ENCODE results near the gene MOCS2.

Gene MOCS2

DNA sequence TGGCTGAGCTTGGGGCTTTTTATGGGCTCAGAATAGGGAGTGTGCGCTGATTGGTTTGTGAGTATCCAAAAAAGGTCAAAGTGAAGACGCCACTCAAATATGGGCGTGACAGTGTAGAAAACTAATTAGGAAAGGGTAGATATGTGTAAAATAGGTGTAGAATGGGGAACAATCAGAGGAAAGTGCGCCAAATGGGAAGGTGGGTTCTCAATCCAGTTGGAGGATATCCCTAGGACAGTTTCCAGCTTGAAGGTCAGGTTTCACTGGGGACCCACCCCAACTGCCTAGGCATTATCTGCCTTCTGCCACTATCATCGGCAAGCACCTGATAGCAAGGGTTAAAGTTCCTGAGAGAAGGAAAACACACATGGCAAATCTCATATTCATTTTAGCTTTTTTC lies 9.3 kb upstream of the MOCS2 start:
- no peak for TF ChIP-seq EZH2phosphoT487 (conservative IDR thresholded peaks at IDR 0.05; ENCODE audit: low read length)
- TF ChIP-seq, protein P1, sequence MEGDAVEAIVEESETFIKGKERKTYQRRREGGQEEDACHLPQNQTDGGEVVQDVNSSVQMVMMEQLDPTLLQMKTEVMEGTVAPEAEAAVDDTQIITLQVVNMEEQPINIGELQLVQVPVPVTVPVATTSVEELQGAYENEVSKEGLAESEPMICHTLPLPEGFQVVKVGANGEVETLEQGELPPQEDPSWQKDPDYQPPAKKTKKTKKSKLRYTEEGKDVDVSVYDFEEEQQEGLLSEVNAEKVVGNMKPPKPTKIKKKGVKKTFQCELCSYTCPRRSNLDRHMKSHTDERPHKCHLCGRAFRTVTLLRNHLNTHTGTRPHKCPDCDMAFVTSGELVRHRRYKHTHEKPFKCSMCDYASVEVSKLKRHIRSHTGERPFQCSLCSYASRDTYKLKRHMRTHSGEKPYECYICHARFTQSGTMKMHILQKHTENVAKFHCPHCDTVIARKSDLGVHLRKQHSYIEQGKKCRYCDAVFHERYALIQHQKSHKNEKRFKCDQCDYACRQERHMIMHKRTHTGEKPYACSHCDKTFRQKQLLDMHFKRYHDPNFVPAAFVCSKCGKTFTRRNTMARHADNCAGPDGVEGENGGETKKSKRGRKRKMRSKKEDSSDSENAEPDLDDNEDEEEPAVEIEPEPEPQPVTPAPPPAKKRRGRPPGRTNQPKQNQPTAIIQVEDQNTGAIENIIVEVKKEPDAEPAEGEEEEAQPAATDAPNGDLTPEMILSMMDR (IDR thresholded peaks at IDR 0.05; ENCODE audit: insufficient read depth, low read length, poor library complexity, severe bottlenecking) = no peak
- H3K36me3 ChIP-seq (ENCODE audit: low read length) = no peaks in the 10 kb centered on the region
- no peak overlapping the region for H3K4me2 ChIP-seq (ENCODE audit: low read depth, low read length, poor library complexity, severe bottlenecking)
- H3F3A ChIP-seq (ENCODE audit: insufficient read depth) = no peaks in the 10 kb centered on the region
- no peak overlapping the region for H3K27ac ChIP-seq (ENCODE audit: low read depth, low read length)
- H2AFZ ChIP-seq (ENCODE audit: low read depth, low read length, severe bottlenecking) = no peak overlapping the region
- H3K9me3 ChIP-seq (ENCODE audit: insufficient read depth, low read length) = no peaks in the 10 kb centered on the region
- no peak overlapping the region for H3K4me3 ChIP-seq (ENCODE audit: insufficient read depth, low read length, poor library complexity, severe bottlenecking)
- no peaks in the 10 kb centered on the region for H4K20me1 ChIP-seq (ENCODE audit: low read depth, low read length)
- H3K9ac ChIP-seq (ENCODE audit: low read length) = no peak overlapping the region
- H3K9me2 ChIP-seq (replicated peaks; ENCODE audit: insufficient read depth, low read length) = no peaks in the 10 kb centered on the region
- H3K79me2 ChIP-seq (ENCODE audit: insufficient read depth, low read length) = no peaks in the 10 kb centered on the region
- H3K27me3 ChIP-seq (ENCODE audit: low read length) = no peaks in the 10 kb centered on the region

DNA sequence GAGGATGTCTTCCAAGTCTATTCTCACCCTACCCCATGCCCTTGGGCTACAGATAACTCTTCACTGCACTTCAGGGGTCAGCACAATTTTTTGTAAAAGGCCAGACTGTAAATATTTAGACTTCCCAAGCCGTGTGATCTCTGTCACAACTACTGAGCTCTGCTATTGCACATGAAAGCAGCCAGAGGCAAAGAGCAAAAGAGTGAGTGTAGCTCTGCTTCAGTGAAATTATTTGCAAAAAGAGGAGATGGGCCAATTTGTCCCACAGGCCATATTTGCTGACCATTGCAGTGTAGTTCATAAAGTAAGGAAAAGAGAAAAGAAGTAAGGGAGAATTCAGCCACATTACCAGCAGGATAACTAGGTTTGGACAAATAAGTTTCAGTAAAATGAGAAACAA lies 7.0 kb upstream of the MOCS2 start:
- no peaks in the 10 kb centered on the region for H3K9me2 ChIP-seq (replicated peaks; ENCODE audit: insufficient read depth, low read length)
- no peaks in the 10 kb centered on the region for H3K79me2 ChIP-seq (ENCODE audit: insufficient read depth, low read length)
- no peak overlapping the region for H3K4me3 ChIP-seq (ENCODE audit: insufficient read depth, low read length, poor library complexity, severe bottlenecking)
- H3K27ac ChIP-seq (ENCODE audit: low read depth, low read length) = no peak overlapping the region
- no peak overlapping the region for H3K9ac ChIP-seq (ENCODE audit: low read length)
- 0 out of 2 replicates have a peak, but pooled peaks cover 3% of the 10 kb centered on the region for H3F3A ChIP-seq (ENCODE audit: insufficient read depth)
- H3K27me3 ChIP-seq (ENCODE audit: low read length) = no peaks in the 10 kb centered on the region
- no peak overlapping the region for H2AFZ ChIP-seq (ENCODE audit: low read depth, low read length, severe bottlenecking)
- TF ChIP-seq EZH2phosphoT487 (conservative IDR thresholded peaks at IDR 0.05; ENCODE audit: low read length) = no peak
- TF ChIP-seq, protein P1 (IDR thresholded peaks at IDR 0.05; ENCODE audit: insufficient read depth, low read length, poor library complexity, severe bottlenecking) = no peak
- H3K9me3 ChIP-seq (ENCODE audit: insufficient read depth, low read length) = no peaks in the 10 kb centered on the region
- H4K20me1 ChIP-seq (ENCODE audit: low read depth, low read length) = no peaks in the 10 kb centered on the region
- no peaks in the 10 kb centered on the region for H3K36me3 ChIP-seq (ENCODE audit: low read length)
- H3K4me2 ChIP-seq (ENCODE audit: low read depth, low read length, poor library complexity, severe bottlenecking) = no peak overlapping the region

DNA sequence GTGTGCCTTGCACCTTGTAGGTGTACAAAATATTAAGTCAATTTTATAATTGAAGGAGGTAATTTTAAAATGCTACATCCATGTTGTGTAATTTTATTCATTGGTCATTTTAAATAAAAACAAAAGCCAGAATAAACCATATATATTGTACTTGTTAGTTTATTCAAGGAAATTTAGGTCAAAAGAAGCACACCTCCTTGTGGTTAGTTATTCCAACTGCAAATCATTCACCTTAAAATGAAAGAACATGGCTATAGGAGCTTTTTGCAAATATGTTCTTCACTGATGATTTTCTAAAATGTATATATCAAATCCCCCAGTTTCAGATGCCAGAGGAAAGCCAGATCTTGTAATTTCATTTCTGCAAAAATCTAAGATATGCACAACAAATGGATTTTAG lies 5.4 kb upstream of the MOCS2 start:
- H3K9me2 ChIP-seq (replicated peaks; ENCODE audit: insufficient read depth, low read length) = no peaks in the 10 kb centered on the region
- H4K20me1 ChIP-seq (ENCODE audit: low read depth, low read length) = no peaks in the 10 kb centered on the region
- no peaks in the 10 kb centered on the region for H3K27me3 ChIP-seq (ENCODE audit: low read length)
- H2AFZ ChIP-seq (ENCODE audit: low read depth, low read length, severe bottlenecking) = no peak overlapping the region
- H3K4me3 ChIP-seq (ENCODE audit: insufficient read depth, low read length, poor library complexity, severe bottlenecking) = no peak overlapping the region
- H3K4me2 ChIP-seq (ENCODE audit: low read depth, low read length, poor library complexity, severe bottlenecking) = no peak overlapping the region
- H3F3A ChIP-seq (ENCODE audit: insufficient read depth) = 0 out of 2 replicates have a peak, but pooled peaks cover 4% of the 10 kb centered on the region
- H3K9ac ChIP-seq (ENCODE audit: low read length) = no peak overlapping the region
- TF ChIP-seq, protein P1 (IDR thresholded peaks at IDR 0.05; ENCODE audit: insufficient read depth, low read length, poor library complexity, severe bottlenecking) = no peak
- no peak for TF ChIP-seq EZH2phosphoT487 (conservative IDR thresholded peaks at IDR 0.05; ENCODE audit: low read length)
- H3K27ac ChIP-seq (ENCODE audit: low read depth, low read length) = no peak overlapping the region
- no peaks in the 10 kb centered on the region for H3K79me2 ChIP-seq (ENCODE audit: insufficient read depth, low read length)
- H3K36me3 ChIP-seq (ENCODE audit: low read length) = no peaks in the 10 kb centered on the region
- no peaks in the 10 kb centered on the region for H3K9me3 ChIP-seq (ENCODE audit: insufficient read depth, low read length)
